ENCODE measurements around the gene SCGB3A2.

The SCGB3A2 gene

GRCh38 chr5:147904110-147904509 is 25.6 kb downstream of the SCGB3A2 start:
- DNase-seq (ENCODE audit: low spot score) = no peak

GRCh38 chr5:147906326-147907095 is 28.0 kb downstream of the SCGB3A2 start, which contains the start of gene C5orf46:
Gene C5orf46 (minus strand): TSS chr5:147906538. CDS start chr5:147906501, 37 bp downstream.
- peak; percentile 60 for DNase-seq (ENCODE audit: low spot score)

- no peak for DNase-seq (ENCODE audit: low spot score)
Measured at GRCh38 chr5:147911427-147911826, 32.9 kb downstream of the SCGB3A2 start.

- DNase-seq (ENCODE audit: low spot score) = no peak
Measured at GRCh38 chr5:147912011-147912410, 33.5 kb downstream of the SCGB3A2 start.

GRCh38 chr5:147913786-147914185 is 35.3 kb downstream of the SCGB3A2 start:
- DNase-seq (ENCODE audit: low spot score) = no peak

GRCh38 chr5:147918101-147918685 is 39.7 kb downstream of the SCGB3A2 start:
- DNase-seq (ENCODE audit: low spot score) = no peak

- no peak for DNase-seq (ENCODE audit: low spot score)
Measured at GRCh38 chr5:147918899-147919298, 40.4 kb downstream of the SCGB3A2 start.

GRCh38 chr5:147920420-147921030 is 42.0 kb downstream of the SCGB3A2 start:
- DNase-seq (ENCODE audit: low spot score) = no peak

- no peak for DNase-seq (ENCODE audit: low spot score)
Measured at GRCh38 chr5:147921136-147921535, 42.6 kb downstream of the SCGB3A2 start.

- no peak for DNase-seq (ENCODE audit: low spot score)
Measured at GRCh38 chr5:147925020-147925419, 46.5 kb downstream of the SCGB3A2 start.

GRCh38 chr5:147927901-147928300 is 49.4 kb downstream of the SCGB3A2 start:
- no peak for DNase-seq (ENCODE audit: low spot score)

- DNase-seq (ENCODE audit: low spot score) = no peak
Measured at GRCh38 chr5:147930769-147931168, 52.3 kb downstream of the SCGB3A2 start.
